Right kidney (tissue), 9 donors: ENCODE measurements around the gene PKHD1.

Experiments used
- DNase-seq: peaks from one replicate; pipeline ENCODE4 v3.0.0-alpha.2; 2016
- long read RNA-seq, 8 donors: transcript quantifications; one replicate each; lab custom pipeline, GENCODE V29; 2026

PKHD1 gene, protein sequence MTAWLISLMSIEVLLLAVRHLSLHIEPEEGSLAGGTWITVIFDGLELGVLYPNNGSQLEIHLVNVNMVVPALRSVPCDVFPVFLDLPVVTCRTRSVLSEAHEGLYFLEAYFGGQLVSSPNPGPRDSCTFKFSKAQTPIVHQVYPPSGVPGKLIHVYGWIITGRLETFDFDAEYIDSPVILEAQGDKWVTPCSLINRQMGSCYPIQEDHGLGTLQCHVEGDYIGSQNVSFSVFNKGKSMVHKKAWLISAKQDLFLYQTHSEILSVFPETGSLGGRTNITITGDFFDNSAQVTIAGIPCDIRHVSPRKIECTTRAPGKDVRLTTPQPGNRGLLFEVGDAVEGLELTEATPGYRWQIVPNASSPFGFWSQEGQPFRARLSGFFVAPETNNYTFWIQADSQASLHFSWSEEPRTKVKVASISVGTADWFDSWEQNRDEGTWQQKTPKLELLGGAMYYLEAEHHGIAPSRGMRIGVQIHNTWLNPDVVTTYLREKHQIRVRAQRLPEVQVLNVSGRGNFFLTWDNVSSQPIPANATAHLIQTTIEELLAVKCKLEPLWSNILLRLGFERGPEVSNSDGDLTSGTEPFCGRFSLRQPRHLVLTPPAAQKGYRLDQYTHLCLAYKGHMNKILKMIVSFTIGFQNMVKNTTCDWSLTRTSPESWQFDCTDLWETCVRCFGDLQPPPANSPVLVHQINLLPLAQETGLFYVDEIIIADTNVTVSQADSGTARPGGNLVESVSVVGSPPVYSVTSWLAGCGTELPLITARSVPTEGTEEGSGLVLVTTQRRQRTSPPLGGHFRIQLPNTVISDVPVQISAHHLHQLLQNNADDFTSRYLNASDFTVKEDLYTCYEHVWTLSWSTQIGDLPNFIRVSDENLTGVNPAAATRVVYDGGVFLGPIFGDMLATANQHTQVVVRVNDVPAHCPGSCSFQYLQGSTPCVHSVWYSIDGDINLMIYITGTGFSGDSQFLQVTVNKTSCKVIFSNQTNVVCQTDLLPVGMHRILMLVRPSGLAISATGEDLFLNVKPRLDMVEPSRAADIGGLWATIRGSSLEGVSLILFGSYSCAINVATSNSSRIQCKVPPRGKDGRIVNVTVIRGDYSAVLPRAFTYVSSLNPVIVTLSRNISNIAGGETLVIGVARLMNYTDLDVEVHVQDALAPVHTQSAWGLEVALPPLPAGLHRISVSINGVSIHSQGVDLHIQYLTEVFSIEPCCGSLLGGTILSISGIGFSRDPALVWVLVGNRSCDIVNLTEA (N-terminal part only)
- long read RNA-seq, donor 1 = 0 reads
- long read RNA-seq, donor 2 = 0 reads
- long read RNA-seq, donor 3 = 0 reads
- long read RNA-seq, donor 4 = 0 reads
- long read RNA-seq, donor 5 = 0 reads
- long read RNA-seq, donor 6, partial matches to known transcripts = 5 of 5 reads
- long read RNA-seq, donor 6, other reads (novel, unspliced or antisense) = 0 of 5 reads
- long read RNA-seq, donor 7 = 0 reads
- long read RNA-seq, donor 8 = 0 reads

- peak; percentile 52 for DNase-seq
Measured at GRCh38 chr6:52087498-52087999, at the start of gene PKHD1. Gene PKHD1, minus strand, starts transcription at chr6:52087613. Its CDS starts 2,680 bp downstream, at chr6:52084933.

GRCh38 chr6:52136934-52137467, 49.6 kb upstream of the PKHD1 start:
- DNase-seq = no peak

GRCh38 chr6:52136055-52136454, 48.6 kb upstream of the PKHD1 start:
- DNase-seq = no peak

DNA sequence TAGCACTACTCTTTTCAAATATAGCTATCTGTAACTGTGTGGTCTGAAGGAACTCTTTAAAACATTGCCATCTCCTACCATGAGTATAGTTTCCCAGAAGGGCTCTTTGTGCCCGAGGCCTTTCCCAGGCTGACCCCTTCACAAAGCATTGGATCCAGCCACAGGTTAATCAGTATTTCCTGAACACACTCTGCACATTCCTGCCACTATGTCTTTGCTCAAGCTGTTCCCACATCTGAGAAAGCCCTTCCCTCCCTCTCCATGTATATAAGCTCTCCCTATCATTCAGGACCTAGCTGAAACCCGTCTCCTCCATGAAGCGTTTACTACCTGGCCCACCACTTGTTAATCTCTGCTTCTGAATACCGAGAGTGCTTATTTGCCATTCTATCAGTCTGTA, 47.8 kb upstream of the PKHD1 start:
- DNase-seq = no peak

DNA sequence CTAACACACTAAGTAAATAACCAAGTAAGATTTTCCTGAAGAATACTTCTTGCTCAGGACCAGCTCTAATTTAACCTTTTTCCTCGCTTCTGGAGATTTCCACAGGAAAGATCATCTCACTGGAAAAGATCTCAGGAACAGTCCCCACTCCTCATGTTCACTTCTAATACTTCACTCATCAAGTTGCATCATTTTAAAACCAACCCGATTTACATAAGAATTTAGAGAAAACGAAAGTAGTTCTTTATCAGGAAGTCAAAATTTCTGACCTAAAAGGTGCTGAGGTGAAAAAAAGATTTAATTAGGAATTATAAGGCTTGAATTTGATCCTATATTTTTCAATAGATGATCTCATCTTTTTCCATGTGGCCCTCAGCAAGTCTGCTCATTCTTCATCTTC, 46.6 kb upstream of the PKHD1 start:
- DNase-seq = no peak

GRCh38 chr6:52133324-52133723, 45.9 kb upstream of the PKHD1 start:
- DNase-seq = no peak

GRCh38 chr6:52132292-52132691, 44.9 kb upstream of the PKHD1 start:
- DNase-seq = no peak

DNA sequence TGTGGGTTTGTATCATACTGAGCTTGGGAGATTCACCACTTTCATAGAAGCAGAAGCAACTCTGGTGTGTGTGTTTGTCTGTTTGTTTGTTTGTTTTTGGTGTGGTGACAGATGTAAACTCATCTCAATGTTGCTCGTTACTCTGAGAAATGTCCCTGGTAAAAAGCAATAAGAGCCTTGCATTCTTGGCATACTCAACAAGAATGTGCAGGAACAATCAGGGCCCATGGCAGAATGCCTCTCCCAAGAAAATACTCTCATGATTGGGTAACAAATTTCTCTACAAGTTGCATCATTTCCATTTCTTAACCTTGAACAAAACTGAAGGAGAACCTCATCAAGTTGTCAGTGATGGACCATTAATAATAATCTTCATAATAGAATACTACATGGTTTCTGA, 43.0 kb upstream of the PKHD1 start:
- no peak for DNase-seq

DNA sequence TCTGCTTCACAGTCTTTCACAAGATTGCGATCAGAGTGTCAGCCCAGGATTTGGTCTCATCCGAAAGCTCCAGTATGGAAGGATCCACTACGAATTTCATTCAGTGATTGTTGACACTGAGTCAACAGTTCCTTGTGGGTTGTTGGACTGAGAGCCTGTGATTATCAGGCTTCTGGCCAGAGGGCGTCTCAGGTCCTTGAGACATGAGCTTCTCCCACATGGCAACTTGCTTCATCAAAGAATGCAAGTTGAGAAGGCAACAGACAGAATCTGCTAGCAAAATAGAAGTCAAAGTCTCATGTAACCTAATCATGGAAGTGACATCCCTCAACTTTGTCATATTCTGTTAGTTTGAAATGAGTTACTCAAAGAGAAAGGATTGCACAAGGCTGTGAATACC, 40.5 kb upstream of the PKHD1 start:
- no peak for DNase-seq

DNA sequence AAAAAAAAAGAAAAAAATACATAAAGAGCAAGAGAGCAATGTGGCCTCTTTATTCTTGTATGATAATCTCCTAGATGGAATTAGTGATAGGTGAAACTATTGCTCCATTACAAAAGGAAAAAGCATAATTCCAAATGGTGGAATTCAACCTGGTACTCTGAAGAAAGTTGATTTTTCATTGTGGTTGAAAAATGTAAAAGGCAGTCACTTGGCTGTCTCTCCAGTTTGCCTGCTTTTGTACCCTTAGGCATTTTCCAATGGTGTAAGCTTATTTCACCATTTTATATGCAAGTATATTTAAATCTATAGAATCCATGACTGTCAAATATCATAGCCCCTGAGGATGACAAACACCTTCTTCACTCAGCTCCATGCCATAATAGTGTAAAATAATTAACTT, 38.8 kb upstream of the PKHD1 start:
- no peak for DNase-seq

GRCh38 chr6:52125572-52125971, 38.2 kb upstream of the PKHD1 start:
- no peak for DNase-seq

DNA sequence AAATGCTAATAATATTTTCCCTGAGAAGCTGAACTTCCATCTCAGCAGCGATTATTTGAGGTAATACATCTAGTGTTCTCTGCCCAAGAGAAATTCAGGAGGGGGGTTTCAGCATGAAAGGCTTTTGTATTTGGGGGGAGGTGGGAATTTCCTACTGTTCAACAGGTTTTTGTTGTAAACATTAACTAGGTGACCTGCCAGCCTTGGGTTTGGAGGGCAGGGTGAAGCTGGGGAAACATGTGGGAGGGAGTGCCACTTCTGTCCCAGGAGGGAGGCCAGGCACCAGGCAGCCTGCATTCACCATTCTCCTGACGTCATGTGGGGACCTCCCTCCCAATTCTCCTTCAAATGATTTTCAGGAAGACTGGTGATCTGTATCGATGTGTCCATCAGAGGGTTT, 37.7 kb upstream of the PKHD1 start:
- DNase-seq = peak; percentile 57

GRCh38 chr6:52124126-52125121, 37.0 kb upstream of the PKHD1 start:
- no peak for DNase-seq

DNA sequence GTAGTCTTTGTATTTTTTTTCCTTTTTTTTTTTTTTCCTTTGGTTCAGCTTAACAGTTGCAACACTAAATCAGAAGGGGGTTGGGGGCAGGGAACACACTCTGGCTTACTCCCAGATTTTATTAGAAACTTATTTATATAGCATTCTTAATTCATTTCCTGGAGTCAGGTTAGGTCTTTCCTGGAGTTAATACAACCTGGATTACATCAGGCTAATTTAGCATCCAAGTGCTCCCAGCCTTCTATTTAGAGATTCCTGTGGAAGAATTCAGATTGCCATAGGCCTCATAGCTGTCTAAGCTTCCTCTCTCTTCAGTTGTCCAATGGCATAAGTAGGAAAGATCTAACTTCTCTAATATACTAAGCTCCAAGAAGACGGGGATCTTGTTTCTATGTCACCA, 35.8 kb upstream of the PKHD1 start:
- no peak for DNase-seq

GRCh38 chr6:52117352-52117751, 29.9 kb upstream of the PKHD1 start:
- no peak for DNase-seq

DNA sequence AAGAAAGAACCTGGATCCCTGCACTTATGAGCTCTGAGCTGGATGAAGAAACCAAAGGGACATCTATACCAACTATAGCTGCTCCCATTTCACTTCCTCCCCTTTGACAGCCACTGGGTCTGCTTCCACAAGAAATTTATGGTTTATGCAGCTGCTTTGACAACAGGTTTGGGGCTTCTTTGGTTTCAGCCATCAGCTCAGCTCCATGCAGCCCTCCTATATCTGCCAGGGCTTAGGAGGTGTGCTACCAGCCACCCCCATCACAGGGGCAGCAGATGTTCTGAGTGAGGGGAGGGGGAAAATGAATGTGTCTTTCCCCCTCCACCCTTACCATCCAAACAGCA, 29.2 kb upstream of the PKHD1 start:
- DNase-seq = no peak

DNA sequence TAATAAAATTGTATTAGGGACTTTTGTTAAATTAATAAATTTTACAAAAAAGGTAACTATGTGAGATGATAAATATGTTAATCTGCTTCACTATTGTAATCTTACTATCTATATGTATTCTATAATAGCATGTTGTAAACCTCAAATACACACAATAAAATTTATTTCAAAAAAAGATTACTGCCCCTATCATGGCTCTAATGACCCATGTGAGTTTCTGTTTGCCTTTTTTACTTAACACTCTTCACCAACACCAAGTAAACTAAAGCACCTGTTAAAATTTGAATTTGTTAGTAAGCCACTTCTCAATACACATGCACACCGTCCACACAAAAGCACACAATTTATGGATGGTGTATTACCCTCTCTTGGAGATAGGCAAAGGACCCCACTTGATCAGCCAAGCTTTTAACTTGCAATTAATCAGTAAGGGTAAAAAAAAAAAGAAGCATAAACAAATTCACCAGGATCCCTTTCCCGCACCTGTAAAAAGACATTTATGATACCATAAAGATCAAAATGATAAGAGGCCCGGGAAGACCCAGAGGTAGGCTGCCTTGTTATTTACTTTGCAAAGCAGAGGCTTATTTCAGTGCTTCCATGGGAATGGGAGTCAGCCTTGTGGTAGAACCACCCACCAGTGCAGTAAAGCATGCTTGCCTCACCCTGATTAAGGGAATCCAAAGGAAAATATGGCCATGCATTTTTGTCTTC, 28.6 kb upstream of the PKHD1 start:
- no peak for DNase-seq

GRCh38 chr6:52115145-52115741, 27.8 kb upstream of the PKHD1 start:
- no peak for DNase-seq

GRCh38 chr6:52109171-52109571, 21.8 kb upstream of the PKHD1 start:
- no peak for DNase-seq
